Left lung (tissue), 10 donors: ENCODE data around the gene MDFIC. TPM values are rescaled to one million over a fixed set of nuclear protein-coding genes. Genes with fewer than 3 reads are reported as not detected.

ENCODE experiments used
- ATAC-seq: fragments of 200-7000 bp; cut with Tn5 transposase; one replicate; pipeline ENCODE4 v1.9.1; 2020; ENCODE audit warnings: moderate library complexity
- DNase-seq, 4 donors: peaks; one replicate each; pipeline ENCODE4 v3.0.0-alpha.2; 2013 to 2020
- H3K27ac ChIP-seq, 2 donors: fragments of 200-600 bp; sonication (generic) in 1 of 2; one replicate each; pipeline versions ENCODE4 v1.5.0 to v1.8.0; 2020 to 2021
- H3K27me3 ChIP-seq, 2 donors: fragments of 200-600 bp; sonication (generic) in 1 of 2; one replicate each; pipeline versions ENCODE4 v1.5.0 to v1.8.0; 2020 to 2021
- H3K36me3 ChIP-seq, 2 donors: fragments of 200-600 bp; sonication (generic) in 1 of 2; one replicate each; pipeline versions ENCODE4 v1.5.0 to v1.8.0; 2020 to 2021
- H3K4me1 ChIP-seq, 2 donors: fragments of 200-600 bp; one replicate each; pipeline ENCODE4 v1.8.0; 2021
- H3K4me3 ChIP-seq, 2 donors: fragments of 200-600 bp; sonication (generic) in 1 of 2; one replicate each; pipeline versions ENCODE4 v1.5.0 to v1.8.0; 2020 to 2021; ENCODE audit warnings: mild to moderate bottlenecking in 1 of 2
- H3K9me3 ChIP-seq, 2 donors: fragments of 200-600 bp; sonication (generic) in 1 of 2; one replicate each; pipeline versions ENCODE4 v1.5.0 to v1.8.0; 2020 to 2021
- intact Hi-C, 2 donors: fragments of 100-400 bp; cut with DNase I; formaldehyde crosslinking; loops; one replicate each; pipeline versions ENCODE4 v1.11.2 to v1.14.2; 2022
- polyA plus RNA-seq, 6 donors: library from polyadenylated mRNA; unstranded; fragments of 120-200 nt; gene quantifications; one replicate each; pipeline ENCODE4 v1.2.1, GENCODE V29; 2013; ENCODE audit not compliant: insufficient read length in 6 of 6
- total RNA-seq, 2 donors: library from RNA; stranded (reverse); fragmentation: NEBNext Ultra II Directional; extraction: Animal tissue kit (Norgen Biotek cat#: 25700); gene quantifications; one replicate each; pipeline ENCODE4 v1.2.1, GENCODE V29; 2021
- TF ChIP-seq, protein P1 (sequence below), 2 donors: fragments of 200-600 bp; sonication (generic) in 1 of 2; IDR thresholded peaks; one replicate each; pipeline versions ENCODE4 v1.5.0 to v1.8.0; 2021; ENCODE audit warnings: antibody characterized with exemption in 2 of 2
- donor health status: DM: no; HTN: yes; CAD: no.
- donor health status: DM: no; HTN: no; CAD: no.

MDFIC gene
- total and polyA plus RNA-seq, 8 donors = 30.8 to 64.4 (median 57.9) TPM

- intact Hi-C loops = no loop called here
- peaks cover 2 to 12% of the 10 kb centered on the region in 2 donors for H3K4me1 ChIP-seq
Measured at GRCh38 chr7:115023219-115023618, 101.3 kb downstream of the MDFIC start.

GRCh38 chr7:115024276-115024675 is 102.4 kb downstream of the MDFIC start:
- no peak overlapping the region for H3K4me3 ChIP-seq
- DNase-seq (no peak), ATAC-seq (no peak)
- H3K27ac ChIP-seq = no peak overlapping the region
- H3K36me3 ChIP-seq = no peaks in the 10 kb centered on the region
- intact Hi-C loops = no loop called here
- TF ChIP-seq, protein P1, sequence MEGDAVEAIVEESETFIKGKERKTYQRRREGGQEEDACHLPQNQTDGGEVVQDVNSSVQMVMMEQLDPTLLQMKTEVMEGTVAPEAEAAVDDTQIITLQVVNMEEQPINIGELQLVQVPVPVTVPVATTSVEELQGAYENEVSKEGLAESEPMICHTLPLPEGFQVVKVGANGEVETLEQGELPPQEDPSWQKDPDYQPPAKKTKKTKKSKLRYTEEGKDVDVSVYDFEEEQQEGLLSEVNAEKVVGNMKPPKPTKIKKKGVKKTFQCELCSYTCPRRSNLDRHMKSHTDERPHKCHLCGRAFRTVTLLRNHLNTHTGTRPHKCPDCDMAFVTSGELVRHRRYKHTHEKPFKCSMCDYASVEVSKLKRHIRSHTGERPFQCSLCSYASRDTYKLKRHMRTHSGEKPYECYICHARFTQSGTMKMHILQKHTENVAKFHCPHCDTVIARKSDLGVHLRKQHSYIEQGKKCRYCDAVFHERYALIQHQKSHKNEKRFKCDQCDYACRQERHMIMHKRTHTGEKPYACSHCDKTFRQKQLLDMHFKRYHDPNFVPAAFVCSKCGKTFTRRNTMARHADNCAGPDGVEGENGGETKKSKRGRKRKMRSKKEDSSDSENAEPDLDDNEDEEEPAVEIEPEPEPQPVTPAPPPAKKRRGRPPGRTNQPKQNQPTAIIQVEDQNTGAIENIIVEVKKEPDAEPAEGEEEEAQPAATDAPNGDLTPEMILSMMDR (IDR thresholded peaks at IDR 0.05) = no peak
- no peaks in the 10 kb centered on the region for H3K27me3 ChIP-seq
- no peaks in the 10 kb centered on the region for H3K9me3 ChIP-seq
- H3K4me1 ChIP-seq = peaks cover 2 to 12% of the 10 kb centered on the region in 2 donors

More at GRCh38 chr7:115023219-115023618, 101.3 kb downstream of the MDFIC start:
- H3K4me3 ChIP-seq = no peak overlapping the region
- H3K9me3 ChIP-seq = no peaks in the 10 kb centered on the region
- no peaks in the 10 kb centered on the region for H3K27me3 ChIP-seq
- H3K27ac ChIP-seq = no peak overlapping the region
- ATAC-seq (no peak), DNase-seq (no peak)
- TF ChIP-seq, protein P1 (IDR thresholded peaks at IDR 0.05) = no peak
- no peaks in the 10 kb centered on the region for H3K36me3 ChIP-seq

DNA sequence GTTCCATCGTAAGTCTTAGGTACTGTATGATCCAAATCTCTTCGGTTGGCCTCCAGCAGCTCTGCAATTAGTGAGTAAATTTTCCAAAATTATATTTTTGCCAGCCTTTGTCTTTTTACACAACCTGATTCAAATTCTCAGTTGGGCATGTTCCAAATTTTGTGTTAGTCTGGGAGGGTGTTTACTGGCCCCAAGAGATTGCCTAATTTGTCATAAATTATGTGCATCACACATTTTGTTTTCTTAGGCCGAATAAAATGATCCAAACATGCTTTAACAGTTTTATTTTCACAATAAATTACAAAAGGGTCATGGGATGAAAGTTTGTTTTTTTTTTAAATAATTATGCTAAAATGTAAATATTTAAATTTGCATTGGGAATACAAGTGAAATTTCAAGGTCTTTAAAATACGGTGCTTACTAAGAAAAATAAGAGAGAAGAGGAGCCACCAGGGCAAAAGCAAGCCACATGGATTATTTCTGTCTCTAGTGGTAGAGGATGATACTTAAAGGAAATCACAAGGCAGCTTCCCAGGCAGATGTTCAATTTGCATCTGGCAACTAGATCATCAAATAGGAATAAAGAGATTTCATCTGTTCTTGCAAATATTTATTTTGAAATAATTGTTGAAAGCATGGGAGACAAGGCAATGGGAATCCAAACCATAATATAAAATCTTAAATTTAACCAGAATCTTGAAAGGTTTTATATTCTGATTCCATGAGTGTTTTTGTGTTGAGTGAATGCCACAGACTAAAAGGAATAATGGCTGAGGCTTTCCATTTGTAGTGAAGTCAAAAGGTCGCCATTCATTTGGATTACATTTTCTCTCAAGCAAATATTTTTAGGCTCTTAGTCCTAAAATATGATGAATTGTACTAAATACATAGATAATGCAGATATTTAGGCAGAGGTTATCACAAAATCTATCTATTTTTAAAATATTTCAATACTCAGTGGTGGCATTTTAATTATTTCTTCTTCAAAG is 111.1 kb downstream of the MDFIC start:
- Histone ChIP-seq H3K9me3 (no peaks in the 10 kb centered on the region), H3K36me3 (no peaks in the 10 kb centered on the region), H3K27ac (no peak overlapping the region), H3K27me3 (no peaks in the 10 kb centered on the region), H3K4me3 (no peak overlapping the region), H3K4me1 (no peaks in the 10 kb centered on the region)
- ATAC-seq = no peak
- no peak for DNase-seq
- intact Hi-C loops = no loop called here
- TF ChIP-seq, protein P1 (IDR thresholded peaks at IDR 0.05) = no peak

- Histone ChIP-seq H3K27ac (no peak overlapping the region), H3K4me1 (no peaks in the 10 kb centered on the region), H3K36me3 (no peaks in the 10 kb centered on the region), H3K9me3 (no peaks in the 10 kb centered on the region), H3K4me3 (no peak overlapping the region), H3K27me3 (no peaks in the 10 kb centered on the region)
- TF ChIP-seq, protein P1 (IDR thresholded peaks at IDR 0.05) = no peak
- ATAC-seq = no peak
- intact Hi-C loops = no loop called here
- DNase-seq = no peak
Measured at GRCh38 chr7:115033917-115034459, 112.1 kb downstream of the MDFIC start.

DNA sequence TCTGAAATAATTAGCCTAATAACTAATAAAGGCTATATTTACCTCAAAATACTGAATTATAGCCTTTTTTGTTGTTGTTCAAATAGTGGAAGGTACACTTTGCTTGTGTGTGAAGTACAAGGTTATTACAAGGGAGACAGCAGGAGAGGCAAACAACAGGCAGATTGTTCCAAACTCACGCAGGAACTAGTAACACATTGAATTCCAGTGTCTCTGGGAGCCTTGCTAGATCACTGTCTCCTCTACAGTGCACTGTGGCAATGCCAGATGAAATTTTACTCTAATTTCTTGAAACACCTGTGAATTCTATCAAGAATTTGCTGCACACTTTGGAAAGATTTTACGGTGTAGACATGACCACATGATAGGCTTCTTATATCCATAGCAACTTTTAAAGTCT is 112.6 kb downstream of the MDFIC start:
- TF ChIP-seq, protein P1 (IDR thresholded peaks at IDR 0.05) = no peak
- no peaks in the 10 kb centered on the region for H3K4me1 ChIP-seq
- no peaks in the 10 kb centered on the region for H3K9me3 ChIP-seq
- DNase-seq = no peak
- no peak for ATAC-seq
- H3K27ac ChIP-seq = no peak overlapping the region
- no peaks in the 10 kb centered on the region for H3K36me3 ChIP-seq
- H3K27me3 ChIP-seq = no peaks in the 10 kb centered on the region
- intact Hi-C loops = no loop called here
- H3K4me3 ChIP-seq = no peak overlapping the region
